H9 (cell line): ENCODE data around the gene TPM2. TPM values are rescaled to one million over a fixed set of nuclear protein-coding genes. Genes with fewer than 3 reads are reported as not detected.
A peak's percentile ranks its signal among the peaks of the same experiment; 100 is the strongest.

Experiments used
- DNase-seq: peaks from one replicate; pipeline ENCODE4 v3.0.0-alpha.2; 2017
- H2AFZ ChIP-seq: one replicate; pipeline ENCODE4 v1.6.1; 2013; ENCODE audit warnings: mild to moderate bottlenecking, low read length, control low read depth, moderate library complexity
- H2AK5ac ChIP-seq: 2 replicates; pipeline ENCODE4 v1.6.1; 2013; ENCODE audit warnings: low read length, control low read depth, mixed read lengths; ENCODE audit not compliant: insufficient read length
- H2BK120ac ChIP-seq: one replicate; pipeline ENCODE4 v1.6.1; 2013; ENCODE audit warnings: low read depth, mild to moderate bottlenecking, low read length, control low read depth, inconsistent platforms; ENCODE audit not compliant: poor library complexity, severe bottlenecking
- H2BK12ac ChIP-seq: 2 replicates; pipeline ENCODE4 v1.6.1; 2013; ENCODE audit warnings: low read length, control low read depth, mixed read lengths, low read depth; ENCODE audit not compliant: insufficient read length
- H2BK15ac ChIP-seq: 2 replicates; pipeline ENCODE4 v1.6.1; 2013; ENCODE audit warnings: low read depth, low read length, control low read depth
- H2BK20ac ChIP-seq: one replicate; pipeline ENCODE4 v1.6.1; 2013; ENCODE audit warnings: low read depth, mild to moderate bottlenecking, low read length, control low read depth, inconsistent platforms; ENCODE audit not compliant: poor library complexity, severe bottlenecking
- H2BK5ac ChIP-seq: 2 replicates; pipeline ENCODE4 v1.6.1; 2013; ENCODE audit warnings: low read length, control low read depth, mixed read lengths; ENCODE audit not compliant: insufficient read length
- H3K14ac ChIP-seq: 2 replicates; pipeline ENCODE4 v1.6.1; 2013; ENCODE audit warnings: low read length, control low read depth; ENCODE audit not compliant: insufficient read depth
- H3K18ac ChIP-seq: 2 replicates; pipeline ENCODE4 v1.6.1; 2013; ENCODE audit warnings: low read depth, mild to moderate bottlenecking, mixed read lengths, low read length, control low read depth; ENCODE audit not compliant: insufficient read length
- H3K23ac ChIP-seq: 2 replicates; pipeline ENCODE4 v1.6.1; 2013; ENCODE audit warnings: low read length, control low read depth, mixed read lengths, low read depth; ENCODE audit not compliant: insufficient read length
- H3K23me2 ChIP-seq: 2 replicates; pipeline ENCODE4 v1.6.1; 2013; ENCODE audit warnings: low read depth, mild to moderate bottlenecking, mixed read lengths, low read length, control low read depth; ENCODE audit not compliant: insufficient read length, poor library complexity, severe bottlenecking
- H3K27ac ChIP-seq: 2 replicates; pipeline ENCODE4 v1.5.1; 2013; ENCODE audit warnings: low read length, control low read depth, mixed read lengths, low read depth; ENCODE audit not compliant: insufficient read length
- H3K27me3 ChIP-seq: 2 replicates; pipeline ENCODE4 v1.6.1; 2013; ENCODE audit warnings: low read length, control low read depth, inconsistent platforms; ENCODE audit not compliant: insufficient read depth
- H3K4ac ChIP-seq: 2 replicates; pipeline ENCODE4 v1.6.1; 2013; ENCODE audit warnings: low read depth, mild to moderate bottlenecking, control low read depth, inconsistent platforms, low read length, moderate library complexity
- H3K4me1 ChIP-seq: 2 replicates; pipeline ENCODE4 v1.6.1; 2013; ENCODE audit warnings: low read length, control low read depth, inconsistent platforms; ENCODE audit not compliant: insufficient read depth
- H3K4me2 ChIP-seq: 2 replicates; pipeline ENCODE4 v1.6.1; 2013; ENCODE audit warnings: low read length, control low read depth, mixed read lengths; ENCODE audit not compliant: insufficient read length, insufficient read depth
- H3K56ac ChIP-seq: 2 replicates; pipeline ENCODE4 v1.6.1; 2013; ENCODE audit warnings: low read depth, mild to moderate bottlenecking, mixed read lengths, low read length, control low read depth; ENCODE audit not compliant: insufficient read length
- H3K79me1 ChIP-seq: 2 replicates; pipeline ENCODE4 v1.6.1; 2013; ENCODE audit warnings: low read depth, mild to moderate bottlenecking, moderate library complexity, low read length, control low read depth, inconsistent platforms; ENCODE audit not compliant: insufficient read depth, poor library complexity, severe bottlenecking
- H3K79me2 ChIP-seq: 2 replicates; pipeline ENCODE4 v1.6.1; 2013; ENCODE audit warnings: low read length, control low read depth, inconsistent platforms; ENCODE audit not compliant: insufficient read depth
- H3K9ac ChIP-seq: 2 replicates; pipeline ENCODE4 v1.6.1; 2013; ENCODE audit warnings: low read length, control low read depth, mixed read lengths; ENCODE audit not compliant: insufficient read length; ENCODE audit errors: extremely low read depth
- H3K9me3 ChIP-seq: one replicate; pipeline ENCODE4 v1.6.1; 2013; ENCODE audit warnings: low read depth, low read length, inconsistent platforms; ENCODE audit not compliant: control insufficient read depth
- H3T11ph ChIP-seq: one replicate; pipeline ENCODE4 v1.6.1; 2013; ENCODE audit warnings: mild to moderate bottlenecking, low read length, control low read depth, inconsistent platforms
- H4K20me1 ChIP-seq: one replicate; pipeline ENCODE4 v1.6.1; 2013; ENCODE audit not compliant: control insufficient read depth, insufficient read length, insufficient read depth
- H4K5ac ChIP-seq: 2 replicates; pipeline ENCODE4 v1.6.1; 2013; ENCODE audit warnings: low read depth, mild to moderate bottlenecking, mixed read lengths, low read length, control low read depth; ENCODE audit not compliant: insufficient read length
- H4K8ac ChIP-seq: replicated peaks from 2 replicates; pipeline ENCODE4 v1.6.1; 2013; ENCODE audit warnings: low read length, control low read depth, mixed read lengths, low read depth; ENCODE audit not compliant: insufficient read length
- H4K91ac ChIP-seq: 2 replicates; pipeline ENCODE4 v1.6.1; 2013; ENCODE audit warnings: low read depth, mild to moderate bottlenecking, moderate library complexity, mixed read lengths, low read length, control low read depth; ENCODE audit not compliant: insufficient read length
- H3K27ac Mint-ChIP-seq, 3 experiments: 2 replicates in 2 of 3; 3 replicates in 1 of 3; pipeline ENCODE4 v1.8.0; 2020 to 2021; ENCODE audit warnings: mixed read lengths in 3 of 3, mild to moderate bottlenecking in 1 of 3, moderate library complexity in 1 of 3
- H3K27me3 Mint-ChIP-seq: 2 replicates; pipeline ENCODE4 v1.8.0; 2021; ENCODE audit warnings: low read depth, mild to moderate bottlenecking, moderate library complexity, mixed read lengths
- H3K36me3 Mint-ChIP-seq, 3 experiments: 2 replicates in 2 of 3; 3 replicates in 1 of 3; pipeline ENCODE4 v1.8.0; 2020 to 2021; ENCODE audit warnings: low read depth in 3 of 3, mixed read lengths in 3 of 3; ENCODE audit not compliant: insufficient read depth in 1 of 3
- H3K4me1 Mint-ChIP-seq, 2 experiments: 2 replicates each; pipeline ENCODE4 v1.8.0; 2020; ENCODE audit warnings: mixed read lengths in 2 of 2
- H3K4me3 Mint-ChIP-seq, 2 experiments: 2 replicates in 1 of 2; 3 replicates in 1 of 2; pipeline ENCODE4 v1.8.0; 2020 to 2021; ENCODE audit warnings: mild to moderate bottlenecking in 2 of 2, mixed read lengths in 2 of 2, moderate library complexity in 1 of 2
- H3K9me3 Mint-ChIP-seq, 2 experiments: 2 replicates in 1 of 2; 3 replicates in 1 of 2; pipeline ENCODE4 v1.8.0; 2020; ENCODE audit warnings: mild to moderate bottlenecking in 2 of 2, mixed read lengths in 2 of 2, moderate library complexity in 1 of 2
- WGBS: extraction: QIAGEN DNeasy Blood & Tissue Kit; methylation state at CpG from one replicate; pipeline ENCODE4 v1.1.7; 2013; ENCODE audit warnings: missing lambda C conversion rate, low lambda C conversion rate, mixed read lengths; ENCODE audit not compliant: insufficient read length; ENCODE audit errors: extremely low coverage; 5-methylcytosine and 5-hydroxymethylcytosine counted together
- total RNA-seq: library from RNA; stranded (reverse); gene quantifications from 2 replicates; pipeline ENCODE4 v1.2.1, GENCODE V29; 2021
- TF ChIP-seq, protein P1 (sequence below): fragments of 200-600 bp; sonication (generic); conservative IDR thresholded peaks from 3 replicates; pipeline ENCODE4 v1.8.0; 2021; ENCODE audit warnings: antibody characterized with exemption, mild to moderate bottlenecking

TPM2 gene
- total RNA-seq, 1 experiment from 2014 or later, result 225 TPM

- Histone ChIP-seq H3K4me1 (peaks cover 25% of the 10 kb centered on the region; the same call in 1 of the 2 replicates), H2BK5ac (peak overlapping the region; percentile 82), H3K23ac (peak overlapping the region; percentile 9), H2AFZ (no peak overlapping the region), H3K27ac (peak overlapping the region; percentile 79), H3K4ac (peak overlapping the region; percentile 92), H2BK20ac (peak overlapping the region; percentile 95), H3K56ac (no peak overlapping the region), H3K79me1 (no peaks in the 10 kb centered on the region), H3K9ac (peak overlapping the region; percentile 25), H2AK5ac (peak overlapping the region; percentile 19), H2BK12ac (peak overlapping the region; percentile 84), H2BK120ac (peak overlapping the region; percentile 83), H4K5ac (peak overlapping the region; percentile 76), H4K20me1 (no peaks in the 10 kb centered on the region), H3K27me3 (no peaks in the 10 kb centered on the region), H3K4me2 (peak overlapping the region; percentile 74), H2BK15ac (no peak overlapping the region), H3K14ac (peak overlapping the region; percentile 74), H4K8ac (peak overlapping the region; percentile 84), H3K23me2 (peaks cover 3% of the 10 kb centered on the region), H3T11ph (peak overlapping the region; percentile 92), H4K91ac (peak overlapping the region; percentile 31), H3K79me2 (peaks cover 6% of the 10 kb centered on the region), H3K18ac (peak overlapping the region; percentile 73), H3K9me3 (no peaks in the 10 kb centered on the region)
- TF ChIP-seq, protein P1, sequence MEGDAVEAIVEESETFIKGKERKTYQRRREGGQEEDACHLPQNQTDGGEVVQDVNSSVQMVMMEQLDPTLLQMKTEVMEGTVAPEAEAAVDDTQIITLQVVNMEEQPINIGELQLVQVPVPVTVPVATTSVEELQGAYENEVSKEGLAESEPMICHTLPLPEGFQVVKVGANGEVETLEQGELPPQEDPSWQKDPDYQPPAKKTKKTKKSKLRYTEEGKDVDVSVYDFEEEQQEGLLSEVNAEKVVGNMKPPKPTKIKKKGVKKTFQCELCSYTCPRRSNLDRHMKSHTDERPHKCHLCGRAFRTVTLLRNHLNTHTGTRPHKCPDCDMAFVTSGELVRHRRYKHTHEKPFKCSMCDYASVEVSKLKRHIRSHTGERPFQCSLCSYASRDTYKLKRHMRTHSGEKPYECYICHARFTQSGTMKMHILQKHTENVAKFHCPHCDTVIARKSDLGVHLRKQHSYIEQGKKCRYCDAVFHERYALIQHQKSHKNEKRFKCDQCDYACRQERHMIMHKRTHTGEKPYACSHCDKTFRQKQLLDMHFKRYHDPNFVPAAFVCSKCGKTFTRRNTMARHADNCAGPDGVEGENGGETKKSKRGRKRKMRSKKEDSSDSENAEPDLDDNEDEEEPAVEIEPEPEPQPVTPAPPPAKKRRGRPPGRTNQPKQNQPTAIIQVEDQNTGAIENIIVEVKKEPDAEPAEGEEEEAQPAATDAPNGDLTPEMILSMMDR, result no peak
- Mint-ChIP-seq H3K4me1 (peaks cover 6 to 7% of the 10 kb centered on the region in 2 experiments; a peak in 3 of 4 replicates), H3K27ac (no peak overlapping the region; a peak in 1 of 7 replicates), H3K27me3 (no peaks in the 10 kb centered on the region), H3K4me3 (no peak overlapping the region), H3K9me3 (no peaks in the 10 kb centered on the region), H3K36me3 (peaks cover 13 to 31% (median 26%) of the 10 kb centered on the region in 3 experiments; a peak in 6 of 7 replicates)
- DNase-seq, result no peak
- no CpG with 5 or more reads among the region's 5 CpGs for WGBS
Measured at GRCh38 chr9:35727676-35728040, 37.9 kb upstream of the TPM2 start.
